Osteocyte (in vitro differentiated cells): ENCODE results near the gene MYO5C. TPM values are rescaled to one million over a fixed set of nuclear protein-coding genes. Genes with fewer than 3 reads are reported as not detected.

Experiments
- DNase-seq: peaks from one replicate; pipeline ENCODE4 v3.0.0; 2021; ENCODE audit warnings: mixed read lengths; ENCODE audit not compliant: unreplicated experiment; ENCODE audit errors: extremely low spot score
- H3K27ac Mint-ChIP-seq: one replicate; pipeline ENCODE4 v1.8.0; 2021; ENCODE audit warnings: mild to moderate bottlenecking, mixed read lengths; ENCODE audit not compliant: unreplicated experiment
- H3K27me3 Mint-ChIP-seq: one replicate; pipeline ENCODE4 v1.8.0; 2021; ENCODE audit warnings: mixed read lengths; ENCODE audit not compliant: unreplicated experiment
- H3K36me3 Mint-ChIP-seq: one replicate; pipeline ENCODE4 v1.8.0; 2021; ENCODE audit warnings: mixed read lengths; ENCODE audit not compliant: unreplicated experiment
- H3K4me1 Mint-ChIP-seq: one replicate; pipeline ENCODE4 v1.8.0; 2021; ENCODE audit warnings: mixed read lengths; ENCODE audit not compliant: unreplicated experiment
- H3K4me3 Mint-ChIP-seq: one replicate; pipeline ENCODE4 v1.8.0; 2021; ENCODE audit warnings: mild to moderate bottlenecking, moderate library complexity, mixed read lengths; ENCODE audit not compliant: unreplicated experiment
- H3K9me3 Mint-ChIP-seq: one replicate; pipeline ENCODE4 v1.8.0; 2021; ENCODE audit warnings: mixed read lengths; ENCODE audit not compliant: unreplicated experiment
- microRNA-seq: library from miRNA; unstranded; fragments of <30 nt; microRNA quantifications from one replicate; pipeline ENCODE4 v1.1.0, GENCODE V29; 2020; ENCODE audit not compliant: unreplicated experiment
- total RNA-seq: library from RNA; stranded (reverse); gene quantifications from 2 replicates; pipeline ENCODE4 v1.2.1, GENCODE V29; 2021
- TF ChIP-seq, protein P1 (sequence below): fragments of 200-600 bp; sonication (generic); IDR thresholded peaks from 2 replicates; pipeline ENCODE4 v1.5.0; 2021; ENCODE audit warnings: antibody characterized with exemption, mild to moderate bottlenecking, moderate library complexity

The MYO5C gene
- total RNA-seq, 1 donor from 2014 or later, result 4.0 TPM

DNA sequence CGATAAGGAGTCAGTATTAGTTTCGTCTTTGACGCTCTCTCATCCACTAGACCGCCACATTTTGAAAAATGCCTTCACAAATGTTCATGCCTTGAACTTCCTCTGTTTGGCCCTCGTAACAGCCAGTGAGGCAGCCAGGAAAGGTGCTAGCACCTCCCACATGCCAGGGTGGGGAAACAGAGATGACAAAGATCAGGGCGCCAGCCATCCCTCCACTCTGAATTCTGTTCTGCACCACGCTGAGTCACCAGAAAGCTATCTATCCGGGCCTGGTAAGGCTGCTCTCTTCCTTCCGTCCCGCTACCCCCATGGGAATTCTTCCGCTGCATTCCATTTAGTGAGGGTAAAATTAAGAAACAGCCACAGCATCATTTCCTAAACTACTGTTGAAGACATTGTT lies 151.7 kb downstream of the MYO5C start:
- Mint-ChIP-seq H3K9me3 (no peaks in the 10 kb centered on the region), H3K27ac (peak overlapping the region; percentile 87), H3K36me3 (peaks cover 34% of the 10 kb centered on the region), H3K4me3 (no peak overlapping the region), H3K4me1 (peaks cover 28% of the 10 kb centered on the region), H3K27me3 (no peaks in the 10 kb centered on the region)
- DNase-seq, result no peak
- TF ChIP-seq, protein P1, sequence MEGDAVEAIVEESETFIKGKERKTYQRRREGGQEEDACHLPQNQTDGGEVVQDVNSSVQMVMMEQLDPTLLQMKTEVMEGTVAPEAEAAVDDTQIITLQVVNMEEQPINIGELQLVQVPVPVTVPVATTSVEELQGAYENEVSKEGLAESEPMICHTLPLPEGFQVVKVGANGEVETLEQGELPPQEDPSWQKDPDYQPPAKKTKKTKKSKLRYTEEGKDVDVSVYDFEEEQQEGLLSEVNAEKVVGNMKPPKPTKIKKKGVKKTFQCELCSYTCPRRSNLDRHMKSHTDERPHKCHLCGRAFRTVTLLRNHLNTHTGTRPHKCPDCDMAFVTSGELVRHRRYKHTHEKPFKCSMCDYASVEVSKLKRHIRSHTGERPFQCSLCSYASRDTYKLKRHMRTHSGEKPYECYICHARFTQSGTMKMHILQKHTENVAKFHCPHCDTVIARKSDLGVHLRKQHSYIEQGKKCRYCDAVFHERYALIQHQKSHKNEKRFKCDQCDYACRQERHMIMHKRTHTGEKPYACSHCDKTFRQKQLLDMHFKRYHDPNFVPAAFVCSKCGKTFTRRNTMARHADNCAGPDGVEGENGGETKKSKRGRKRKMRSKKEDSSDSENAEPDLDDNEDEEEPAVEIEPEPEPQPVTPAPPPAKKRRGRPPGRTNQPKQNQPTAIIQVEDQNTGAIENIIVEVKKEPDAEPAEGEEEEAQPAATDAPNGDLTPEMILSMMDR, result no peak

Small RNA genes lying within 50 kb of the gene (microRNA-seq; reads per million reads assigned to microRNA genes)
- not detected for gene MIR1266

Other genes starting within 250 kb of the MYO5C start
- not detected in 2 replicates for gene BCL2L10, start 183.0 kb downstream of the MYO5C start, total RNA-seq
- 34.0 and 34.5 TPM in 2 replicates for gene GNB5, start 104.4 kb downstream of the MYO5C start, total RNA-seq
- gene MYO5A, start 233.1 kb upstream of the MYO5C start, total RNA-seq, result 41.1 and 45.4 TPM in 2 replicates